Activated T-cell treated with anti-CD3 and anti-CD28 coated beads, Interleukin-2, amount 50 U/mL, for 24 hours (primary cell): ENCODE measurements around the gene CDHR4.
A peak's percentile ranks its signal among the peaks of the same experiment; 100 is the strongest.

Experiments
- DNase-seq: peaks from one replicate; pipeline ENCODE4 v3.0.0-alpha.2; 2020
- H3K27ac Mint-ChIP-seq: 2 replicates; pipeline ENCODE4 v1.8.0; 2020; ENCODE audit warnings: mild to moderate bottlenecking, mixed read lengths
- H3K27me3 Mint-ChIP-seq: 2 replicates; pipeline ENCODE4 v1.8.0; 2020; ENCODE audit warnings: mixed read lengths
- H3K36me3 Mint-ChIP-seq: 2 replicates; pipeline ENCODE4 v1.8.0; 2020; ENCODE audit warnings: low read depth, mixed read lengths
- H3K4me1 Mint-ChIP-seq: 2 replicates; pipeline ENCODE4 v1.8.0; 2020; ENCODE audit warnings: low read depth, mixed read lengths
- H3K4me3 Mint-ChIP-seq: 2 replicates; pipeline ENCODE4 v1.8.0; 2020; ENCODE audit warnings: mild to moderate bottlenecking, moderate library complexity, mixed read lengths
- H3K9me3 Mint-ChIP-seq: 2 replicates; pipeline ENCODE4 v1.8.0; 2020; ENCODE audit warnings: mixed read lengths

CDHR4 gene

GRCh38 chr3:49807431-49808114, 7.9 kb upstream of the CDHR4 start:
- Mint-ChIP-seq H3K27ac (peak overlapping the region; percentile 65), H3K9me3 (no peaks in the 10 kb centered on the region), H3K36me3 (peaks cover 27% of the 10 kb centered on the region), H3K4me3 (no peak overlapping the region), H3K4me1 (peaks cover 60% of the 10 kb centered on the region), H3K27me3 (no peaks in the 10 kb centered on the region)
- no peak for DNase-seq

DNA sequence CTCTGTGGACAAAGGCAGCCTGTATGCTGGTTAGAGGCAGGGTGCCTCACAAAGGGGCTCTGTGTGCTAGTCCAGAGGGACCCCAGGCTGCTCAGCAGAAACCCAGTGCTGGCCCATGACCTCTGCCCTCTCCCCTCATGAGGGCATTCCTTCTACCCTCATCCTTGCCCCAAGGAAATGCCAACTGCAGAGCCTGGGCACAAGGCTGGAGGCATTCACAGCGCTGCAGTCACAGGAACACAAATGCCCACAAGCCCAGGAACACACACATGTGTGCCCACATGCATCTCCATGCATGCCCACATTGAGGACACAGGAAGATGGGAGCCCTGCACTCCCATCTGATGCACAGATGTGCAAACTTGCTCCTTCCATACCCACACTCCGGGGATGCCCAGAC, 7.2 kb upstream of the CDHR4 start:
- Mint-ChIP-seq H3K4me3 (no peak overlapping the region), H3K4me1 (peaks cover 58% of the 10 kb centered on the region), H3K27ac (peak overlapping the region; percentile 77), H3K36me3 (peaks cover 23% of the 10 kb centered on the region), H3K9me3 (no peaks in the 10 kb centered on the region), H3K27me3 (peaks cover 2% of the 10 kb centered on the region)
- no peak for DNase-seq

GRCh38 chr3:49805897-49806701, 6.4 kb upstream of the CDHR4 start:
- peak overlapping the region; percentile 77 for H3K27ac Mint-ChIP-seq
- H3K4me1 Mint-ChIP-seq: peaks cover 53% of the 10 kb centered on the region
- no peak for DNase-seq
- H3K36me3 Mint-ChIP-seq: peaks cover 16% of the 10 kb centered on the region
- H3K4me3 Mint-ChIP-seq: no peak overlapping the region
- no peaks in the 10 kb centered on the region for H3K9me3 Mint-ChIP-seq
- peaks cover 2% of the 10 kb centered on the region for H3K27me3 Mint-ChIP-seq

- Mint-ChIP-seq H3K36me3 (peaks cover 11% of the 10 kb centered on the region), H3K27me3 (peaks cover 2% of the 10 kb centered on the region), H3K4me1 (peaks cover 53% of the 10 kb centered on the region), H3K9me3 (no peaks in the 10 kb centered on the region), H3K27ac (peak overlapping the region; percentile 26), H3K4me3 (no peak overlapping the region)
- no peak for DNase-seq
These were observed 5.7 kb upstream of the CDHR4 start for GRCh38 chr3:49805367-49805782.

DNA sequence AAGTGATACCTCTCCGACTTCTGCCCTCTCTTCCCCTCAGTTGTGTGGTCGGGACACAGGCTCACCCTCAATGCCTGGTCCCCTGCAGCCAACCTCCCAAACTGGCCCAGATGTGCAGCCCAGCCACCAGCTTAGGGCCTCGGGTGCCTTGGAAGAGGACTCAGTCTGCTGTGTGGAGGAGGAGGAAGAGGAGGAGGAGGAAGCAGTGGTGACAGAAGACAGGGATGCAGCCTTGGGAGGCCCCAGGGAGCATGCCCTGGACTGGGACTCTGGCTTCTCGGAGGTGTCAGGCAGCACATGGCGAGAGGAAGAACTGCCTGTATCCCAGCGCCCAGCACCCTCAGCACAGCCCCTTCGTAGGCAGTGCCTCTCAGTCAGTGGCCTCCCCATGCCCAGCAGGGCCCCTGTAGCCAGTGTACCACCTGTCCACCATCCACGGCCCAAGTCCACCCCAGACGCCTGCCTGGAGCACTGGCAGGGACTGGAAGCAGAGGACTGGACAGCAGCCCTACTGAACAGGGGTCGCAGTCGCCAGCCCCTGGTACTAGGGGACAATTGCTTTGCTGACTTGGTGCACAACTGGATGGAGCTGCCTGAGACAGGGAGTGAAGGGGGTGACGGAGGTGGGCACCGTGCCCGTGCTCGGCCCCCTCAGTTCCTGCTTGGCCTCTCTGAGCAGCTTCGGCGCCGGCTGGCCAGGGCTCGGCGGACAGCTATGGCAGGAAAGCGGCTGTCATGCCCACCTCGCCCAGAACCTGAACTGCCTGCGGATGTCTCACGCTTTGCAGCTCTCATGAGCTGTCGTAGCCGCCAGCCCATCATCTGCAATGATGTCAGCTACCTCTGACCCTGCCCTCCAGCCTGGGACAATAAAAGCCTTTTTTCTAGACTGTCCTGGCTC, 4.7 kb upstream of the CDHR4 start:
- no peak for DNase-seq
- H3K36me3 Mint-ChIP-seq: peaks cover 4% of the 10 kb centered on the region
- H3K9me3 Mint-ChIP-seq: no peaks in the 10 kb centered on the region
- peaks cover 53% of the 10 kb centered on the region for H3K4me1 Mint-ChIP-seq
- H3K27me3 Mint-ChIP-seq: peaks cover 2% of the 10 kb centered on the region
- no peak overlapping the region for H3K27ac Mint-ChIP-seq
- peak overlapping the region; percentile 89 for H3K4me3 Mint-ChIP-seq

GRCh38 chr3:49803465-49804140, 3.9 kb upstream of the CDHR4 start:
- Mint-ChIP-seq H3K9me3 (no peaks in the 10 kb centered on the region), H3K27ac (no peak overlapping the region), H3K27me3 (peaks cover 2% of the 10 kb centered on the region), H3K4me1 (peaks cover 53% of the 10 kb centered on the region), H3K36me3 (peaks cover 1% of the 10 kb centered on the region), H3K4me3 (peak overlapping the region; percentile 89)
- DNase-seq: peak; percentile 72

DNA sequence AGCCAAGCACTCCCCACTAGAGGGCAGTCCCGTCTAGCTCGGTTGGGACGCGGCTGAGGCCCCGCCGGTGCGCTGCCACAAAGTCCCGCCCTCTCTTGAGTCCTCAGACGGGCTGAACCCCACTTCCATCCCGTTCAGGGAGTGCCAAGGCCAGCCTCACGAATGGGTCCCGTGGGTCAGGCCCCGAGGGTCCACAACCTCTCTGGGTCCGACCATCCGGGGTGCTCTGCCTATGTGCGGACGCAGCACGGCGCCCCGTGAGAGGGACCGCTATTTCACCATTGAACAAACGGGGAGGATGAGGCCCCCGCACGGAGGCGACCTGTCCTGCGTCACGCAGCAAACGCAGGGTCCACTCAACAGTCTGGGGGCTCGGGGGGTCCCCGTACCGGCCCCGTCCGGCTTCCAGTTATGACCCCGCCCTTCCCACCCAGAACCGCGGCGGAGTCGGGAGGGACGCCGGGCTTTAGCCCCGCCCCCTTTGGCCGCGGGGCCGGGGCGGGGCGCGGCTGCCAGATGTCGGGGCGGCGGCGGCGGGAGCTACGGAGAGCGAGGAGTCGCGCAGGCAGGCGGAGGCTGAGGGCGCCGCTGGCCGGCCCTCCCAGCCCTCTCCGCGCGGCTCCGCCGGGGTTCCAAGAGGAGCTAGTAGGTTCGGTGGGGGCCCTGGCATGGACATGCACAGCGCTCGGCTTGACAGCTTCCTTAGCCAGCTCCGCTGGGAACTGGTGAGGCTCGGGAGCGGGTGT, 3.2 kb upstream of the CDHR4 start, which contains the start of gene INKA1:
Gene INKA1, plus strand, starts transcription at position 543 of the 746 bp plus-strand sequence. Its CDS starts 132 bp downstream, at position 675.
- peak within 1 kb of the TSS; percentile 89 for H3K4me3 Mint-ChIP-seq
- H3K4me1 Mint-ChIP-seq: peaks cover 46% of the 10 kb centered on the region
- H3K27ac Mint-ChIP-seq: peak within 1 kb of the TSS; percentile 94
- peaks cover 1% of the 10 kb centered on the region for H3K36me3 Mint-ChIP-seq
- no peaks in the 10 kb centered on the region for H3K9me3 Mint-ChIP-seq
- peaks cover 2% of the 10 kb centered on the region for H3K27me3 Mint-ChIP-seq
- DNase-seq: peak; percentile 91

- H3K36me3 Mint-ChIP-seq: peaks cover 1% of the 10 kb centered on the region
- H3K9me3 Mint-ChIP-seq: no peaks in the 10 kb centered on the region
- peaks cover 2% of the 10 kb centered on the region for H3K27me3 Mint-ChIP-seq
- no peak overlapping the region for H3K4me3 Mint-ChIP-seq
- no peak overlapping the region for H3K27ac Mint-ChIP-seq
- H3K4me1 Mint-ChIP-seq: peaks cover 28% of the 10 kb centered on the region
- no peak for DNase-seq
These were observed 1.5 kb upstream of the CDHR4 start for GRCh38 chr3:49801160-49801559.

- Mint-ChIP-seq H3K4me3 (no peak overlapping the region), H3K27me3 (peaks cover 2% of the 10 kb centered on the region), H3K4me1 (peaks cover 11% of the 10 kb centered on the region), H3K36me3 (peaks cover 1% of the 10 kb centered on the region), H3K27ac (no peak overlapping the region), H3K9me3 (no peaks in the 10 kb centered on the region)
- DNase-seq: no peak
These were observed 568 bp downstream of the CDHR4 start for GRCh38 chr3:49799105-49799504.

DNA sequence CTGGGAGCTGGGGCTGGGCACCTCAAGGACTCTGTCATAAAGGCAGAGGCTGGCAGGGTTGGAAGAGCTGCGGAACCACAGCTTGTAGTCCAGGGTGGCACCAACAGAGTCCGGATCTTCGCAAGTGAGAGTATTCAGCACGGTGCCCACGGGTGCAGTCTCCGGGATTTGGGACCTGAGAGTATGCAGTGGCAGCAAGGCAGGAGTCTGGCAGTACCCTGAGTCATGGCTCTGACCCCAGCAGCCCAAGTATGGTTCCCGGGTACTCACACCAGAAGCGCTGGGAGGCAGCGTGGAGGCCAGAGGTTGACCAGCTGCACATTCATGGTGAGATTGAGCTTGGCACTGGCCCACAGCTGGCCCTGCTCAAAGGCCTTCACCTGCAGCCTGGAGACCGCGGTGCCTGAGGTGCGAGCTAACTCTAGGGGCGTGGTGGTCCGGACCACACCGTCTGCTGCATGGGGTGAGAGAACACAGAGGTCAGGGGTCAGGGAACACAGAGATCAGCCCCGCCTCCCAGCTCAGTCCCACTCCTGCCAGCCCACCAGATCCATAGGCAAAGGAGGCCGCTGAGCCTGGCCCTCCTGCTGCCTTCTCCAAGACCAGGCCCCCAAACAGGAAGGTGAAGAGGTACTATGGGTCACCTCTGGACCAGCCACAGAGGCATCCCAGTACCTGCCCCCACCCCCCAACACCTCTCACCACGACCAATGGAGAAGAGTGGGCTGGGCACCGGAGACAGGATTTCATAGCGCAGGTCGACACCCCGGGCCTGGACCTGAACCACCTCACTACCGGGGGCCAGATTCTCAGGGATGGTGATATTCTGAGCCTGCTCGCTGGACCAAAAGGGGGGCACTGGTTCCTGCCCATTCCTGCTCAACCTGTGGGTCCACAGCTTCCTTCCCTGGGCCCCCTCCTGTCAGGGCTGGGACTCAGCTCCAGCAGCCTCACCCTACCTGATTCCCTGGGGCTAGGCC, 4.5 kb downstream of the CDHR4 start:
- Mint-ChIP-seq H3K4me3 (no peak overlapping the region), H3K27me3 (no peaks in the 10 kb centered on the region), H3K9me3 (no peaks in the 10 kb centered on the region), H3K4me1 (peaks cover under 1% of the 10 kb centered on the region), H3K27ac (no peak overlapping the region), H3K36me3 (no peaks in the 10 kb centered on the region)
- DNase-seq: no peak

DNA sequence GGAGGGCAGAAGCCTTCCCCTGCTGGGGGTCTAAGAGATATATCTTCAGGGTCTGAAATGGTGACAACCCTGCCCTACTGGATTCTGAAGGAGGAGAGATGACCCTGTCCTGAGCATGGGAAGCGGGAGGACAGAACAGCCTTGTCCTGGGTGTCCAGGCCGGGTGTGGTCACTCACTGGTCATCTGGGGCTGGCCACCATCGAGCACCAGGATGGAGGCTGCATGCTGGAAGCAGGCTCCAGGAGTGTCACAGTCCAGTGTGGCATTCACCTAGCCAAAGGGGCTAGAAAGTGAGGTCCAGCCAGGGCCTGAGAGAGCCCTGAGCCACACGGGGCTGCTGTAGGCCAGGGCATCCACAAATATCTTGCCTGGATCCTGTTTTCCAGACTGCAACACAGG, 5.2 kb downstream of the CDHR4 start:
- no peaks in the 10 kb centered on the region for H3K9me3 Mint-ChIP-seq
- no peak overlapping the region for H3K27ac Mint-ChIP-seq

DNA sequence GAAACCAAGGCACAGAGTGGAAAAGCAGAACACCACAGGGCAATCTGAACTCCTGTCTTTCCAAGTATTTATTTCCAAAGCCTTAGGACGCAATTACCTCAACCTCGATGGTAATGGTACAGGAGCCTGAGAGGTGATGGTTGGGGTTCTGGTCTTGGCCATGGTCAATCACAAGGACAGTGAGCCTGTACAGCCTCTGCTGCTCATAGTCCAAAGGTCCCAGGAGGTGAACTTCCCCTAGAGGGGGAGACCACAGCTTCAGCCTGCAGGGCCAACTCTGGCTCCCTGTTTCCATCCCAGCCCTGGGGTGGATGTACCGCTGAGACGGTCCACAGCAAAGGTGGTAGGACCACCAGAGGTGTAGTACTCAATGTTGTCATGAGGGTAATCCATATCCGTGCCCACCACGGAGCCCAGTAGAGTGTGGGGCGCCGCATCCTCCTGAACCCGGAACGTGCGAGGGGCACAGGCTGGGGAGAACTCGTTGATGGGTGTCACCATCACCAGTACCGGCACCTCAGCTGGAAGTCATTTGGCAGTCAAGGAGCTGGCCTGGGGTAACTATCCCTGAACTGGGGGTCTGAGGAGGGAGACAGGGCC, 6.1 kb downstream of the CDHR4 start:
- H3K4me1 Mint-ChIP-seq: peaks cover 2% of the 10 kb centered on the region
- H3K36me3 Mint-ChIP-seq: no peaks in the 10 kb centered on the region
- no peak for DNase-seq
- no peaks in the 10 kb centered on the region for H3K9me3 Mint-ChIP-seq
- H3K27ac Mint-ChIP-seq: no peak overlapping the region
- no peak overlapping the region for H3K4me3 Mint-ChIP-seq
- no peaks in the 10 kb centered on the region for H3K27me3 Mint-ChIP-seq

More for the DNA sequence above, 5.2 kb downstream of the CDHR4 start:
- no peaks in the 10 kb centered on the region for H3K27me3 Mint-ChIP-seq
- no peaks in the 10 kb centered on the region for H3K36me3 Mint-ChIP-seq
- H3K4me3 Mint-ChIP-seq: no peak overlapping the region
- H3K4me1 Mint-ChIP-seq: peaks cover 2% of the 10 kb centered on the region
- no peak for DNase-seq
